Measurements from ENCODE around the gene MAPKAP1. TPM values are rescaled to one million over a fixed set of nuclear protein-coding genes. Genes with fewer than 3 reads are reported as not detected.

The MAPKAP1 gene
- total RNA-seq, 1 donor from 2014 or later: 63.4 TPM

GRCh38 chr9:125513668-125514413, 193.2 kb downstream of the MAPKAP1 start:
- DNase-seq (ENCODE audit: low spot score): peak; percentile 45

GRCh38 chr9:125513303-125513667, 193.7 kb downstream of the MAPKAP1 start:
- DNase-seq (ENCODE audit: low spot score): no peak

- no peak for DNase-seq (ENCODE audit: low spot score)
Observed at GRCh38 chr9:125511789-125512660, 195.0 kb downstream of the MAPKAP1 start.

GRCh38 chr9:125510980-125511379, 196.0 kb downstream of the MAPKAP1 start:
- no peak for DNase-seq (ENCODE audit: low spot score)

GRCh38 chr9:125509476-125509875, 197.5 kb downstream of the MAPKAP1 start:
- no peak for DNase-seq (ENCODE audit: low spot score)

GRCh38 chr9:125508249-125508648, 198.8 kb downstream of the MAPKAP1 start:
- DNase-seq (ENCODE audit: low spot score): no peak

- no peak for DNase-seq (ENCODE audit: low spot score)
Observed at GRCh38 chr9:125507226-125507625, 199.8 kb downstream of the MAPKAP1 start.

GRCh38 chr9:125505988-125506438, 201.0 kb downstream of the MAPKAP1 start:
- DNase-seq (ENCODE audit: low spot score): no peak

GRCh38 chr9:125504616-125505015, 202.4 kb downstream of the MAPKAP1 start:
- no peak for DNase-seq (ENCODE audit: low spot score)

- DNase-seq (ENCODE audit: low spot score): no peak
Observed at GRCh38 chr9:125497906-125498305, 209.1 kb downstream of the MAPKAP1 start.

GRCh38 chr9:125497478-125497877, 209.5 kb downstream of the MAPKAP1 start:
- no peak for DNase-seq (ENCODE audit: low spot score)

GRCh38 chr9:125496313-125496834, 210.6 kb downstream of the MAPKAP1 start:
- no peak for DNase-seq (ENCODE audit: low spot score)

- no peak for DNase-seq (ENCODE audit: low spot score)
Observed at GRCh38 chr9:125495172-125496119, 211.6 kb downstream of the MAPKAP1 start.

GRCh38 chr9:125494653-125494915, 212.4 kb downstream of the MAPKAP1 start:
- DNase-seq (ENCODE audit: low spot score): no peak

- DNase-seq (ENCODE audit: low spot score): no peak
Observed at GRCh38 chr9:125493881-125494652, 212.9 kb downstream of the MAPKAP1 start.

- DNase-seq (ENCODE audit: low spot score): peak; percentile 35
Observed at GRCh38 chr9:125493384-125493783, 213.6 kb downstream of the MAPKAP1 start.

GRCh38 chr9:125492719-125493118, 214.3 kb downstream of the MAPKAP1 start:
- DNase-seq (ENCODE audit: low spot score): no peak

- no peak for DNase-seq (ENCODE audit: low spot score)
Observed at GRCh38 chr9:125487842-125488241, 219.2 kb downstream of the MAPKAP1 start.

GRCh38 chr9:125486576-125486975, 220.4 kb downstream of the MAPKAP1 start:
- DNase-seq (ENCODE audit: low spot score): no peak

GRCh38 chr9:125486152-125486508, 220.9 kb downstream of the MAPKAP1 start:
- no peak for DNase-seq (ENCODE audit: low spot score)
